Astrocyte of the spinal cord (primary cell): Measurements from ENCODE around the gene C18orf63.

Source experiments
- DNase-seq: peaks from one replicate; pipeline ENCODE4 v3.0.0; 2011; ENCODE audit warnings: low read depth, low spot score
- H3K4me3 ChIP-seq: 2 replicates; pipeline ENCODE4 v1.5.1; 2011; ENCODE audit warnings: low read depth, mild to moderate bottlenecking, low read length, moderate library complexity
- CTCF ChIP-seq: IDR thresholded peaks from 2 replicates; pipeline ENCODE4 v1.5.1; 2012; ENCODE audit warnings: low read depth, mild to moderate bottlenecking, low read length, inconsistent platforms
- in situ Hi-C: cut with HindIII; loops from 2 replicates; pipeline ENCODE4 v1.10.0; 2017; ENCODE audit warnings: low sequenced_read_pairs

C18orf63 gene

DNA sequence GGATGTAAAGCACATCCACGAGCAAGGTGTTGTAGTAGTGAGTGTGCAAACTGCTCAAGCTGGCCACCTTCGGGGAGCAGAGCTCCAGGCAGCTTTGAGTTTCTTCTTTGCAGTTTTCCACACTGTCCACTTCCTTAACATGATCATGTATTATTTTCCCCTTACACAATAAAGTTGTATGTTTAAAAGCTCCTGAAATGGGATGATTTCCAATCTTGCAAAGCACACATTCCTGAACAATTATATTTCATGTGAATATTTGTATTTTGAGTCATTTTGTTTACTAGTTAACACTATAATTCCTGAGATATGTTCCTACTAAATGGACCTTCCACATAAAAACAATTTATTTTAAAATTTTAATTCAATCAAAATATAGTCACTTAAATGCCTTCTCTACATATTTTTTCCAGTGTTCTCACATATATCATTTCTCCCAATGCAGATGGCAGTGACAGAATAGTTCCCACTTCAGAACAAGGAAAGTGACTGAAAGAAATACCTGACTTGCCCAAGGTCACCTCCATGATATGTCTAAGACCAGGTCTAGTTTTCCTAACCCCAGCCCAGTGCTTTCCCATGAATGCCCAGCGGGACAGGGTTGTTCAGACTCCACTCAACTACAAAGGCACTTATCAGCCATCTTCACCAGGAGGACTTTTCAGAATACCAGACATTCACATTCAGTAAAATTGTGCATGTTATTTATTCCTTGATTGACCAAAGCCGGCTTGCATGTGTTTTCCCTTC, 29.4 kb upstream of the C18orf63 start:
- DNase-seq, result no peak
- in situ Hi-C loops, result no loop called here
- no peak overlapping the region for H3K4me3 ChIP-seq
- TF ChIP-seq CTCF, result no peak

DNA sequence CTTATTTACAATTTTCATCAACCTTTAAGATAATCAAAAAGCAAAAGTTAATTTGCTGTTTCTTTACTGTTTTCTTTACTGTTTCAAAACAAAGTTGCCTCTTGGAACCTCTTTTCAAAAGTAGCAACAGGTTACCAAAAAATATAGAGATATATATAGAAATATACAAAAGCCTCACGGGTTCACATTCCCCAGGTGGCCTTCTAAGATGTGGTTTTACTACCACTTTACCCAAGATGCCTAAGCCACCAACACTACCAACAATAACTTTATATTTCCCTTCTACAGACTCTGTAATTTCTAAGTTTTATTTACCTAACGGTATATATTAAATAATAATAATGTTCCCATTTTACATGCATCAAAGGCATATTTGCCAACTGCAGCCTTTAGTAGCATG, 28.8 kb upstream of the C18orf63 start:
- in situ Hi-C loops, result no loop called here
- DNase-seq, result no peak
- H3K4me3 ChIP-seq, result no peak overlapping the region
- no peak for TF ChIP-seq CTCF

GRCh38 chr18:74288041-74288440, 27.6 kb upstream of the C18orf63 start:
- in situ Hi-C loops, result no loop called here
- no peak for TF ChIP-seq CTCF
- no peak overlapping the region for H3K4me3 ChIP-seq
- no peak for DNase-seq

DNA sequence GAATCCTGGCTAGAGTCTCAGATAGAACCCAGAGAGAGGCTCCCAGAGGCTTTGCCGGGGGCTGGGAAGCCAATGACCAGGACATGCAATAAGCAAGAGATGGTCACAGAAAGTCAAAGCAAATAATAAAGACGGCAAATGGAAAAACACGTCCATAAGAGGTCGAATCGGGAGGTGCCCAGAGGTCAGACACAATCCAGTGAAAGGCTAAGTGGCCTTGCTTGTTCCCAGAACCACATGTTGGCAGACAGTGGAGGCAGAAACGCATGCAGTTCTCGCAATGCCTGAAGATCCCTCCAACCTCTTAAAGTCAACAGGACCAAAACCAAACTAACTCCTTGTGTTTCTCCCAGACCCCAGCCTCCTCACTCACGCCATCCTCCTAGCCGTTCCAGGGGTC, 26.9 kb upstream of the C18orf63 start:
- no peak overlapping the region for H3K4me3 ChIP-seq
- DNase-seq, result no peak
- in situ Hi-C loops, result no loop called here
- no peak for TF ChIP-seq CTCF

- no peak for TF ChIP-seq CTCF
- in situ Hi-C loops, result no loop called here
- no peak for DNase-seq
- no peak overlapping the region for H3K4me3 ChIP-seq
These were observed 26.5 kb upstream of the C18orf63 start for GRCh38 chr18:74289137-74289536.

DNA sequence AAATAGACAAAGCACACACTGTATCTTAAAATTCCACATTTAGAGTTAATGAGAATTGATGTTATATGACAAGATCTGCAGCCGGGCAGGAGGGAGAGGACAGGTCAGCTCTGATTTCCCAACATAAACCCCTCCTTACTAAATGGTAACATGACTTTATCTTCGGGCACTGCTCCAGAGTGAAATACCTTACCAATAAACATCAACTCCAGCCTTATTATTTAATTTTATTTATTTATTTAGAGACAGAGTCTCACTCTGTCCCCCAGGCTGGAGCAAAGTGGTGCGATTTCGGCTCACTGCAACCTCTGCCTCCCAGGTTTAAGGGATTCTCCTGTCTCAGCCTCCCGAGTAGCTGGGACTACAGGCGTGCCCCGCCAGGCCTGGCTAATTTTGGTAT, 25.6 kb upstream of the C18orf63 start:
- H3K4me3 ChIP-seq, result no peak overlapping the region
- DNase-seq, result no peak
- in situ Hi-C loops, result no loop called here
- no peak for TF ChIP-seq CTCF
